ENCODE measurements around the gene CUBN. TPM values are rescaled to one million over a fixed set of nuclear protein-coding genes. Genes with fewer than 3 reads are reported as not detected.
A peak's percentile ranks its signal among the peaks of the same experiment; 100 is the strongest.

The CUBN gene
- total and polyA plus RNA-seq, 9 of the 15 experiments (the other 6 are each of a cell fraction or from before 2014, with no cell fraction given), result 0.04 to 0.33 (median 0.09) TPM

GRCh38 chr10:17003651-17004286, 125.8 kb downstream of the CUBN start (continued):
- TF ChIP-seq ZNF165 (CRISPR knock-in tag; IDR thresholded peaks at IDR 0.05; ENCODE audit: borderline replicate concordance), result no peak

GRCh38 chr10:17003151-17003550, 126.5 kb downstream of the CUBN start:
- BruUV-seq (replicated peaks), result no TSS peak
- in situ Hi-C loops (cut with MboI) (no loop called here), intact Hi-C loops (cut with micrococcal nuclease) (loop anchor here (2.0 to 5.0 kb wide), 2 partner anchors 51 to 226 kb away; partner anchors contain the start of gene VIM)
- Histone ChIP-seq H3K9ac (ENCODE audit: insufficient read depth in 1 of 2, low read depth in 2 of 2, low read length in 2 of 2) (no peak overlapping the region), H3K36me3 (ENCODE audit: control insufficient read depth, insufficient read depth, low read length) (no peaks in the 10 kb centered on the region), H4K20me1 (replicated peaks; ENCODE audit: control insufficient read depth, insufficient read depth, low read length) (no peaks in the 10 kb centered on the region), H3K4me2 (ENCODE audit: insufficient read depth, low read length) (no peak overlapping the region), H2AFZ (ENCODE audit: low read depth, low read length) (no peak overlapping the region), H3K9me3 (replicated peaks; ENCODE audit: control insufficient read depth, insufficient read depth, low read depth, low read length) (no peaks in the 10 kb centered on the region), H3K9me1 (ENCODE audit: control insufficient read depth, insufficient read depth, low read length) (no peaks in the 10 kb centered on the region), H3K27me3 (ENCODE audit: control insufficient read depth in 2 of 2, insufficient read depth in 2 of 2, low read length in 2 of 2) (0 out of 5 replicates have a peak, but pooled peaks cover 0 to 5% of the 10 kb centered on the region in 2 experiments), H3K27ac (ENCODE audit: extremely low read depth, low read depth, low read length) (no peak overlapping the region), H3K4me1 (replicated peaks in 1 of 2; ENCODE audit: control insufficient read depth in 2 of 2, insufficient read depth in 2 of 2, low read length in 2 of 2) (no peaks in the 10 kb centered on the region; a peak in 2 of 5 replicates), H3K79me2 (ENCODE audit: control insufficient read depth, insufficient read depth, low read length) (no peaks in the 10 kb centered on the region), H3K4me3 (no peak overlapping the region)
- ChIA-PET CTCF (ENCODE audit: low intra/inter-chr PET ratio) (interaction anchor here (0.7 kb wide), 1 partner anchor 39 kb away, joined by 3 read pairs; no protein-coding TSS in a partner anchor), POLR2A (interaction anchor here (0.7 kb wide), 1 partner anchor 198 kb away, joined by 3 read pairs; the partner anchor contains the start of gene TRDMT1)
- FAIRE-seq, result peak; percentile 97
- DNase-seq (ENCODE audit: extremely low read depth in 1 of 4, low spot score in 3 of 4), result peak; percentile 49 to 88 (median 60)
- peak; percentile 98 for ATAC-seq
- under 1% methylated on average over 7 of the region's 7 CpGs for WGBS (ENCODE audit: insufficient coverage, low coverage, missing lambda C conversion rate)
- TF ChIP-seq HNRNPH1 (optimal IDR thresholded peaks at IDR 0.05; ENCODE audit: low read depth, low read length) (no peak), ZBTB34 (CRISPR knock-in tag; IDR thresholded peaks at IDR 0.05) (no peak), MAZ (CRISPR knock-in tag; conservative IDR thresholded peaks at IDR 0.05 in 1 of 2, IDR thresholded peaks at IDR 0.05 in 1 of 2) (peak in 1 of 2 experiments; percentile 25; a peak in 1 of 4 replicates), PCBP2 (IDR thresholded peaks at IDR 0.05; ENCODE audit: low read depth, low read length, poor library complexity, severe bottlenecking) (no peak), TEAD4 (IDR thresholded peaks at IDR 0.05; ENCODE audit: low read length) (peak; percentile 99), TEAD4 (CRISPR knock-in tag; IDR thresholded peaks at IDR 0.05; ENCODE audit: borderline replicate concordance) (no peak), ZFP30 (CRISPR knock-in tag; IDR thresholded peaks at IDR 0.05; ENCODE audit: borderline replicate concordance) (no peak), NFIX (CRISPR knock-in tag; IDR thresholded peaks at IDR 0.05; ENCODE audit: low read depth) (no peak), BRCA1 (IDR thresholded peaks at IDR 0.05) (no peak), BRCA1 (CRISPR knock-in tag; IDR thresholded peaks at IDR 0.05) (no peak), FOXK1 (CRISPR knock-in tag; IDR thresholded peaks at IDR 0.05; ENCODE audit: borderline replicate concordance) (no peak), ZNF436 (CRISPR knock-in tag; IDR thresholded peaks at IDR 0.05) (no peak), HMBOX1 (IDR thresholded peaks at IDR 0.05) (peak; percentile 94), MBD2 (IDR thresholded peaks at IDR 0.05; ENCODE audit: borderline replicate concordance, low read depth) (peak; percentile 56; the same call in 1 of the 2 replicates), LEF1 (IDR thresholded peaks at IDR 0.05) (peak; percentile 79), POLR2AphosphoS5 (IDR thresholded peaks at IDR 0.05; ENCODE audit: control insufficient read depth, insufficient read depth, low read depth, low read length) (peak; percentile 89)
- TF ChIP-seq, protein P1, sequence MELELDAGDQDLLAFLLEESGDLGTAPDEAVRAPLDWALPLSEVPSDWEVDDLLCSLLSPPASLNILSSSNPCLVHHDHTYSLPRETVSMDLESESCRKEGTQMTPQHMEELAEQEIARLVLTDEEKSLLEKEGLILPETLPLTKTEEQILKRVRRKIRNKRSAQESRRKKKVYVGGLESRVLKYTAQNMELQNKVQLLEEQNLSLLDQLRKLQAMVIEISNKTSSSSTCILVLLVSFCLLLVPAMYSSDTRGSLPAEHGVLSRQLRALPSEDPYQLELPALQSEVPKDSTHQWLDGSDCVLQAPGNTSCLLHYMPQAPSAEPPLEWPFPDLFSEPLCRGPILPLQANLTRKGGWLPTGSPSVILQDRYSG (tag; conservative IDR thresholded peaks at IDR 0.05; ENCODE audit: low read depth), result no peak

Measured in K562 (cell line).